Measurements from ENCODE around the gene GPRC6A.
"Not testable (repeated sequence)": the region's sequence is repeated elsewhere in the genome, so short reads cannot be mapped to it uniquely, and the experiment has no call there.

Gene GPRC6A, protein sequence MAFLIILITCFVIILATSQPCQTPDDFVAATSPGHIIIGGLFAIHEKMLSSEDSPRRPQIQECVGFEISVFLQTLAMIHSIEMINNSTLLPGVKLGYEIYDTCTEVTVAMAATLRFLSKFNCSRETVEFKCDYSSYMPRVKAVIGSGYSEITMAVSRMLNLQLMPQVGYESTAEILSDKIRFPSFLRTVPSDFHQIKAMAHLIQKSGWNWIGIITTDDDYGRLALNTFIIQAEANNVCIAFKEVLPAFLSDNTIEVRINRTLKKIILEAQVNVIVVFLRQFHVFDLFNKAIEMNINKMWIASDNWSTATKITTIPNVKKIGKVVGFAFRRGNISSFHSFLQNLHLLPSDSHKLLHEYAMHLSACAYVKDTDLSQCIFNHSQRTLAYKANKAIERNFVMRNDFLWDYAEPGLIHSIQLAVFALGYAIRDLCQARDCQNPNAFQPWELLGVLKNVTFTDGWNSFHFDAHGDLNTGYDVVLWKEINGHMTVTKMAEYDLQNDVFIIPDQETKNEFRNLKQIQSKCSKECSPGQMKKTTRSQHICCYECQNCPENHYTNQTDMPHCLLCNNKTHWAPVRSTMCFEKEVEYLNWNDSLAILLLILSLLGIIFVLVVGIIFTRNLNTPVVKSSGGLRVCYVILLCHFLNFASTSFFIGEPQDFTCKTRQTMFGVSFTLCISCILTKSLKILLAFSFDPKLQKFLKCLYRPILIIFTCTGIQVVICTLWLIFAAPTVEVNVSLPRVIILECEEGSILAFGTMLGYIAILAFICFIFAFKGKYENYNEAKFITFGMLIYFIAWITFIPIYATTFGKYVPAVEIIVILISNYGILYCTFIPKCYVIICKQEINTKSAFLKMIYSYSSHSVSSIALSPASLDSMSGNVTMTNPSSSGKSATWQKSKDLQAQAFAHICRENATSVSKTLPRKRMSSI

DNA sequence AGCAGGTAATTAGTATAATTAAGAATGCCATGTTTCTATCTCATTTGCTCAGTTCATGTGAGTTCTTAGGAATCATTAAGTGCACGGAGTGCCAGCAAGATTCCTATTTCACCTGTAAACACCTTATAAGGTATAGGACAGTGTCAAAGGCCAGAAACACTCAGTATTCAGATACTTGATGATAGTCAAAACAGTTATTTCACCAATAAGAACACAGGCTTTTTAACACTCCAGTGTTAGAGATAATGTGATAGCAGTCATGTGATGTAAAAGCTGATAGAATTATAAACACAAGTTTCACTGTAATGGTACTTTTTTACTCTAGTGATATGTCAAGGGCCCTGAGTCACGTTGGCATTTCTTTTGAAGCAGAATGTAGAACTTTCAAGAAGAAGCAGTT is at the start of gene GPRC6A:
Gene GPRC6A, minus strand, starts transcription at position 101 of the 400 bp plus-strand sequence. Its CDS starts 70 bp downstream, at position 31.
- no peak for DNase-seq

DNA sequence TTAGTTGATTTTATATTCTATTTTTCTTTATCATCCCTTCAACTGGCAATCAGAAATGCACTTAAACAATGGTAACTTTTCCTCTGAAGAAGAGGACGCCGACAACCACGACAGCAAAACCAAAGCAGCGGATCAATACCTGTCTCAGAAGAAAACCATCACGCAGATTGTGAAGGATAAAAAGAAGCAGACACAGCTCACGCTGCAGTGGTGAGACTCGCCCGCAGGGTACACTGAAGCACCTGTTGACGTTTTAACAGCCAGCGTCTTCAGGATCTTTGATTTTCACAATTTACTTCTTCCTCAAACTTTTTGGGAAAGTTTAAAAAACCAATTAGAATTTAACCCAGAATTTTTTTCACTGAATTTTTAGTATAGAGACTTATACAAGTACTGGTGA is 48.9 kb upstream of the GPRC6A start:
- no peak for DNase-seq

DNA sequence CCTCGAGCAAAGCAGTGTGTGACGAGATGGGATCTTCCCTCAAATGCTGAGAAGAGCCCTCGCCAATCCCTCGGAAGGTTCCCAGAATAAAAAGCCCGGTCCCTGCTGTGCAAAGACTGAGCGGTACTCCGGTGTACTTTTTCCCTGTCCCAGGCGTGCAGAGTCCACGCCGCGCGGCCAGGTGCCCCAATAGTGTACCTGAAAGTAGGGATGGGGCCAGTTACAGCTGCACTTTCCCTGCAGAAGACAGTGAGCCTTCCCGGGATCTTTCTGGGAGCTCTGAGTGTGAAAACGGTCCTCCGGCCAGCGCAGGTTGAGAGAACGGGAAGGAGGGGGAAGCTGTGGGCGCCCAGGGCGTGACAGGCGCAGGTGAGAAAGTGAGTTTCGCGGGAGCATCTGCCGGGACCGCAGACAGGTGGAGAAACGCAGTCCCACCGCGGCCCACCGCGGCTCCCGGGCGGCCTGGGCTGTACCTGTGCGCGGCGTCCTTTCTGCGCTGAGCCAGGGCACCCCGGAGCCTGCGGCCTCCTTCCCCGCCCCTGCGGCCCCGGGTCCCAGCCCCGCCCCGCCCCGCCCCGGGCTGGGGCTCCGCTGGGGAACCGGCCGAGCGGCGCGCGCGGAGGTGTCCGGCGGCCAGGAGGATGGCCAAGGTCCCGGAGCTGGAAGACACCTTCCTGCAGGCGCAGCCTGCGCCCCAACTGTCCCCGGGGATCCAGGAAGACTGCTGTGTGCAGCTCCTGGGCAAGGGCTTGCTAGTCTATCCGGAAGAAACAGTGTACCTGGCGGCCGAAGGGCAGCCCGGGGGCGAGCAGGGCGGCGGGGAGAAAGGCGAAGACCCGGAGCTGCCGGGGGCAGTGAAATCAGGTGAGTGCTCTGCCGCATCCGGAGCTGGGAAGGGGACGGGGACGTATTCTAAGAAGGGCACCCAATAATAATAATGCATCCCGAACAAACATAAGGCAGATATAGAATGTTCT is 48.0 kb upstream of the GPRC6A start, which contains the start of gene RFX6:
Gene RFX6, plus strand, starts transcription at position 608 of the 977 bp plus-strand sequence. Its CDS starts 34 bp downstream, at position 642.
- DNase-seq = no peak

DNA sequence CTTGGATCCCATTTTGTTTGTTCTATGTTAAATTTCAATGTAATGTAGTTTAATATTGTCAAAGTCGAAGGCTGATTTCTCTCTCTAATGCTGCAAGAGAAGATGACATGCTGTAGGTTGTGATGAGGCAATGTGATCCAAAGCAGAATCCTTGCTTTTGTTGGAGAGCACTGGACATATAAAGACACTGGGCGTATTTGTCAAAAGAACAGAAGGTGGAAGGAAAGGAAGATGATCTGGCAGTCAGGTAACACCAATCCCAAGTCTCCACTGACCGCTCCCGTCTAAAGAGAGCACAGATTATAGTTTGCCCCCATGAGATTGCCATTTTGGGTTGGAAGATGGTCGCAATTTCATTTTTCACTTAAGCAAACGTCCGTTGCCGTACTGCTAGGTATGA is 47.2 kb upstream of the GPRC6A start:
- DNase-seq = no peak

DNA sequence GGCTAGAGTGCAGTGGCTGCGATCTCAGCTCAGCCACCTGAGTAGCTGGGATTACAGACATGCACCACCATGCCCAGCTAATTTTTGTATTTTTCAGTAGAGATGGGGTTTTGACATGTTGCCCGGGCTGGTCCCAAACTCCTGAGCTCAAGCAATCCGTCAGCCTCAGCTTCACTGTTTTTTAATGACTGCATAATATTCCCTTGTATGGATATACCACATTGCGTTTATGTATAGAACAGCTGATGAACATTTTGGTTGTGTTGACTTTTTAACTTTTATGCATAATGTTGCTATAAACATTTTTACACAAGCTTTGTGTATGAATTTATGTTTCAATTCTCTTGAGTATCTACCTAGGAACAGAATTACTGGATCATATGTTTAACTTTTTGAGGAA is 43.9 kb upstream of the GPRC6A start:
- no peak for DNase-seq

DNA sequence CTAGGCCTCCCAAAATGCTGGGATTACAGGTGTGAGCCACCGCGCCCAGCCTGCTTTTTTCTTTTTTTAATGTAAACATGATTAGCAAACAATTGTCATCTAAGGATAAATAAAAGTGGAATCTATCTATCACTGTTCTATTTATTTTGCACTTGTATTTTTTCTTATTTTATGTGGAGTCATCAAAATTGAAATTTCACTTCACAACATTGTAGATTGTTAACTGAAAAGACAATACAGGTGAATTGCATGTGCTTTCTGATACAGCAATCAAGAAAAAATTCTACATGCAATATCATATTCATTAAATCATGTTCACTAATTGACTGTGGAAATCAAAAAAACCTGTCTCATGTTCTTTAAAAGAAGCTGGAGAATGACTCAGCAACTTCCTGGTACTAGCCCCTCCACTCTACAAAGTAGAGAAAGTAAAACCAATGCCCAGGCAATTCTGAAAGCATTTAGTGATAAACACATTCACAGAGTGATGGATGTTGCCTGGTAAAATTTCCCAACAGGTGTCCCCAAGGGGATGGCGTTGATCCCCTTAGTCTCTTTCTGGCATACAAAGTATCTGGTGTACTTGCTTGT is 37.5 kb upstream of the GPRC6A start:
- no peak for DNase-seq

DNA sequence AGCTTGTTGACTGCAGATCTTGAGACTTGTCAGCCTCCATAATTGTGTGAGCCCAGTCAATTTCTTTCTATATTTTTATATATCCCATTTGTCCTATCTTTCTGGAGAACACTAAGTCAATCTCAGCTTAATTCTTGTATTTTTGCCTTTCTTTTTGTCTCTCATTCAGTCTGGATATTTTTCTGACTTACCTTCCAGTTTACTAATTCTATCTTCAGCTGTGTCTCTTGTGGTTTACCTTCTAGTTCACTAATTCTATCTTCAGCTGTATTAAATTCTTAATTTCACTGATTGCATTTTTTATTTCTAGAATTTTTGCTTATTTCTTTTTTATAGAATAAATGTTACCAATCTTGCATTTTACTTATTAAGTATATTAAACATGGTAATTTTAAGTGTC is 30.4 kb upstream of the GPRC6A start:
- no peak for DNase-seq

DNA sequence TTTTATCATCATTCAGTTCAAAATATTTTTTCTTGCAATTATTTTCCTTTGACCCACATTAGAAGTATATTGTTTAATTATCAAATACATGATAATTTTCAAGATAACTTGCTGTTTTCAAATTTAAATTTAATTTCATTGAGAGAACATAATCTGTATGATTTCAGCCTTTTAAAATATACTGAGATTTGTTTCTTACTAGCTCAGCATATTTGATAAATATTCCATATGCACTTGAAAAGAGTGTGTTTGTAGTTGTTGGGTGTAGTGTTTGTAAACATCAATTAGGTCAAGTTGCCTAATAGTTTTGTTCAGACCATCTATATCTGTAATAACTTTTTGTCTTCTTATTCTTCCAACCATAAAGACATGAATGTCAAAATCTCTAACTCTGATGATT is 29.2 kb upstream of the GPRC6A start:
- no peak for DNase-seq

DNA sequence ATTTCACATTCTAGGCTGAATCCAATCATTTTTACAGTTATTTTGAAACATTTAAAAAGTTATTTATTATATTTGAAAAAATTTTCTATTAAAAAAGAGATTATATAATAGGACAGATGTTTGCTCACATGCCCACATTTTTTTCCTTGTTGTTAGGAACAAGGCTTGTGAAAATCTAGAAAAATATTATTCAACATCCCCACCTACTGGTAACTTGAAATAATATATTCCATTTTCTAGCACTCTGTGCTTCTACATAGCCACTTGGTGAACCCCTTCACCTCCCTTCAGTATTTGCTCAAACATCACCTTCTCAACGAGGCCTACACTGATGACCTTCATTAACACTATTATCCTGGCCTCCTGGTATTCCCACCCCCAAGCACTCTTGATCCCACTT is 18.3 kb upstream of the GPRC6A start:
- DNase-seq = no peak

DNA sequence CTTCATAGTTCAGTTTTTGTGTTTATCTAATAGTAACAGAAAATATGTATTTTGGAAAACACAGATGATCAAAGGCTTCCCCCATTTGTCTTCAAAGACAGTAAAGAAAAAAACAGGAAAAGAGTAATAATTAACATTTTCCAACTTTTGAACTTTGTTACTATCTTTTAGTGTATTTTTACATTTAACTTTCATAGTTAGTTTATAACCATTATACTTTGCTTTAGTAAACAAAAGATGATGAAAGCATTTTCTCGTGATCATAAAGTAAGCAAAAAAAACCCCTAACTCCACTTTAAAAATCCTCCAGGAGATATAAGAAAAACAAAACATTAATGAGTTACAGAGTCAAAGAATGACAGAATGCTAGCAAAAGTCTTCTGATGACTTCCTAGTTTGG is 13.6 kb upstream of the GPRC6A start:
- no peak for DNase-seq

DNA sequence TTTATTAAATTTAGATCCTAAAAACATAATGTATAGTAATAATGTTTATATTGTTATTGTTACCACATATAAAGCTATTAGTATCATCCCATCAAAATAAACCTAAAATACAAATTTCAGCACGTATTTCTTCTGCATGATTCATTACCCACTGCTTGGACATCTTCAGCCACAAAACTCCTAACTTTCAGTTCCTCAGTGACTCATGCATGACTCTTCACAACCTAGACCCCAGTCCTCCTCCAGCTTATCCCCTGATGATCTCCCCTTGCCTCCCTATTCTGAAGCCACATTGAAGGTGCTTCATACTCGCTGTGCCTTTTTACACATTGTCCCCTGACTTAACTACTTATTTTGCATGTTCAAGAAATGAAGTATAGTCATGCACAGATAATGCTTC is 11.2 kb upstream of the GPRC6A start:
- no peak for DNase-seq

DNA sequence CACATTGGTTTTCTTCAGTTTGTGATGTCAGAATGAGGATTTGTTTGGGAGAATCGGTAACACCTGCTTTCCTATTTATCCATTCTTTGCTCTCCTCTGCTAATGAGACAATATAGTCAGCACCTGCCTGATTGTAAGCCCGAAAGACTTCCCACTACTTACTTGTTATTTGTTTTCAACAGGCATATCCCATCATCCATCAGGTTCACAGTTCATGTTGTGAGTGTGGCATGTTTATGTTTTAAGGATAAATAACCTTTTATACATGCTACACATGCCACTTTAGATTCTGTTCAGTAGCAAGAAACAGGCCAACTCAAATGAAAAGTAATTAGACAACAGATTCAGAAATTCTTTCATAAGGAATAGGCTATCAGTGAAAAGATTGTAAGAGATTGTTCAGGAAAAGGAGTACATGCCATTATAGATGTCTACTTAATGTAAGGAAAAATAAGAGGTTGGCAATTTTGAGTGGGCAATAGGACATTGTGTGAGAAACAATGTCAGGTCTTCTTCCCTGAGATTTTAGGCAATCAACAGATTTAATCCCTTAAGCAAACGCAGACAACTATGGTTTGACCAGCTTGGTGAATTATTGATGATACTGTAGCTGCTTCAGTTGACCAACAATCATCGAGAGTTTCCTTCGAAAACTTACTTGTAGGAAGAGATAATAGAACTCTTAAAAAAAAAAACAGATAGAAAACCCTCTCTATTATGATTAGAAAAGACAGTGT is 7.9 kb upstream of the GPRC6A start:
- no peak for DNase-seq

DNA sequence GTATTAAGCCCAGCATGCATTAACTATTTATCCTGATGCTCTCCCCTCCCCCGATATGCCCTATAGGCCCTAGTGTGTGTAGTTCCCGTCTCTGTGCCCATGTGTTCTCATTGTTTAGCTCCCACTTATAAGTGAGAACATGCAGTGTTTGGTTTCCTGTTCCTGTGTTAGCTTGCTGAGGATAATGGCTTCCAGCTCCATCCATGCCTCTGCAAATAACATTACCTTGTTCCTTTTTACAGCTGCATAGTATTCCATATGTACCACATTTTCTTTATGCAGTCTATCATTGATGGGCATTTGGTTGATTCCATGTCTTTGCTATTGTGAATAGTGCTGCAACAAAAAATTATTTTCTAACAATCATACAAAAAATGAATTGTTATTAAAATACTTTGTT is 5.6 kb upstream of the GPRC6A start:
- DNase-seq = not testable (repeated sequence)

DNA sequence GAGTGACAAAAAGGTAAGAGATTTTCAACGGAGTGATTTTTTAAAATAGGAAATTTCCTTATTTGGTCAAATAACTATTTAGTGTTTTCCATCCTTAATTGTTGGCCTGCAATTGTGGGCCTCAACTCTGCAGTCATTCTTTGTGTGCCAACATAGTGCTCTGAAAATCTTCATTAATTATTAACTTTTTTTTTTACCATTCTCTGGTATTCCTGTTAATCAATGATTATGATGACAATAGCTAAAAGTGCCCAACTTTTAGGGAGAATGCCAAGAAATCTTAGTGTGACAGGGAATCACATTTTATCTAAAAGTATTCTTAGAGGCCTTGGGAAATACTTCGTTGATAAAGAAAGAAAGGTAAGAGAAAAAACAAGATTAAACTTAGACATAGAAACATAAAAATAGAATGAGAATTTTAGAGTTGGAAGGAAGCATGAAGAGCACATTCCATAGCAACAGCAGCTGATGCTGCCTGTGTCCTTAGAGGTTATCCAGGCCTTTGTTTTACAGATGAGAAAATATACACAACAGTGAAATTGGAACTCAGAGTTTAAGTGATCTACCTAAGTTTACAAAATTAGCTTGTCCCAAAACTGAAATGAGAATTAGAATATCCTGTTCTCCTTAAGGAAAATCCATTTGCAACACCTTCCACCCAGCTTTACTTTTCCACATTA is 1.2 kb downstream of the GPRC6A start:
- DNase-seq = no peak

DNA sequence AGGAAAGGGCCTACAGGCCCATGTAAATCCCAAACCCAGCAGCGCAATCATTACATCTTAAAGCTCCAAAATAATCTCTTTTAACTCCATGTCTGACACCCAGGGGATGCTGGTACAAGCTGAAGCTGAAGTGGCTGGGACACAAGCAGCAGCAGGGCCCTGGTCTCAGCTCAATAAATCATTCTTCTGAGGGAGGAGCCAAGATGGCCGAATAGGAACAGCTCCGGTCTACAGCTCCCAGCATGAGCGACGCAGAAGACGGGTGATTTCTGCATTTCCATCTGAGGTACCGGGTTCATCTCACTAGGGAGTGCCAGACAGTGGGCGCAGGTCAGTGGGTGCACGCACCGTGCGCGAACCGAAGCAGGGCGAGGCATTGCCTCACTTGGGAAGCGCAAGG is 12.5 kb downstream of the GPRC6A start:
- not testable (repeated sequence) for DNase-seq

DNA sequence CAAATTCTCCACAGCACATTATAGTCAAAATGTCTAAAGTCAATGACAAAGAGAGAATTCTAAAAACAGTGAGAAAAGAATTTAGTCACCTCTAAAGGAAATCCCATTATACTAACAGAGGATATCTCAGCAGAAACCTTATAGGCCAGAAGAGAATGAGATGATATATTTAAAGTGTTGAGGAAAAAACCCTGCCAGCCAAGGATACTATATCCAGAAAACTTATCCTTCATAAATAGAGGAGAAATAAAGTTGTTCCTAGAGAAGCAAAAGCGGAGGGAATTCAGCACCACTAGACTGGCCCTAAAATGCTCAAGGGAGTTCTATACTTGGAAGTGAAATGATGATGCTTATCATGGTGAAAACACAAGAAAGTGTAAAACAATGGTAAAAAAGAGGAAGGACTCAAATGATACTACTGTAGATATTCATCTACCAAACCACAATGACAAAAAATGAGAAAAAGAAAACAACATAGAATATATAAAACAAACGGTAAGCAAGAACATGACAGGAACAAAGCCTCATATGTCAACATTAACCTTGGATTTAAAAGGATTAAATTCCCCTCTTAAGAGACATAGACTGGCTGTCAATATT is 16.7 kb downstream of the GPRC6A start:
- DNase-seq = no peak

DNA sequence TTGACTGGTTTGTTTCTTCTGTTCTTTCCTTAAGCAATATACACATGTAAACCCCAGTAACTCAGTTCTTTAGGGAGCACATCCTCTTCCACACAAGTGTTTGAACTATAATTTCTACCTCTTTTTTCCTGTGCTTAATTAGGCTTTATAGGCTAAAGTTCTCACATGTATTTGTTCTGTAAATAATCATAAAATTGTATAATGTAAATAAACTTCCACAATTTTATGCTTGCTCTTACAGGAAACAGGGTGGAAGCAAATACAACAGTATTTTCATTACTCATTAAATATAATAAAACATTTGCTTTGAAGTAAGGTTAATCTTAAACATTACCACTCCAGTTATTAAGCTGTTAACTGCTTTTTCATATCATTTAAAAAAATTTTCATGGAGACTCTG is 26.9 kb downstream of the GPRC6A start:
- no peak for DNase-seq

DNA sequence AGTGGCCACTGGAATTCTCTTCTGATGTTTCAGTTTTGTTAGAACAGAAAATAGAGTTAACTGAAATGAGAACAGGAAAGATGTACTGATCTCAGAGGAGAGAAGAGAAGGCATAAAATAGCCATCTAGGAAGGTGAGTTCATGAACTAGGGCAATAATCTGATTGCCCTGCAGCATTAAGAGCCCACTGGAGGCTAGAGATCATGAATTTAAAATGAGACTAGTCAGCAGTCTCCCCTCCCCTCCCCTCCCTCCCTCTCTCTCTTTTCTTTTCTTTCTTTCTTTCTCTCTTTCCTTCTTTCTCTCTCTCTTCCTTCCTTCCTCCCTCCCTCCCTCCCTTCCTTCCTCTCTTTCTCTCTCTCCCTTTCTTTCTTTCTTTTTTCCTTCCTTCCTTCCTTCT is 28.9 kb downstream of the GPRC6A start:
- DNase-seq = no peak

DNA sequence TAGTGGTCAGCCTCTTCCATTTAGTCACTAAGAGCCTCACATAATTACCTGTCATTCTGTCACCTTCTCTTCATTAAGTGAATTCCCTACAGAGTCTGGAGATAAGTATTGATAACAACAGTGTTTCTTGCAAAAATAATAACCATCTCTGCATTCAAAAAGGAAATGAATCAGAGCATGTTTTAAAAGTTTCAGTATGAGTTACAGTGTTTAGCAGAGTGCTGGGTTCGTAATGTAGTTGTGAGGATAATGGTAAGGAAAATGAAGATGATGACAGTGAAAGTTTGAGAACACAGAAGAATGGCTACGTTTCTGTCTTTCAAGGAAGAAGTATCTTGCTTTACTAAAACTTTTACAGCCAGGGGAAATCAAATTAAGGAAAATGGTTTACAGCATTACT is 31.3 kb downstream of the GPRC6A start:
- no peak for DNase-seq

DNA sequence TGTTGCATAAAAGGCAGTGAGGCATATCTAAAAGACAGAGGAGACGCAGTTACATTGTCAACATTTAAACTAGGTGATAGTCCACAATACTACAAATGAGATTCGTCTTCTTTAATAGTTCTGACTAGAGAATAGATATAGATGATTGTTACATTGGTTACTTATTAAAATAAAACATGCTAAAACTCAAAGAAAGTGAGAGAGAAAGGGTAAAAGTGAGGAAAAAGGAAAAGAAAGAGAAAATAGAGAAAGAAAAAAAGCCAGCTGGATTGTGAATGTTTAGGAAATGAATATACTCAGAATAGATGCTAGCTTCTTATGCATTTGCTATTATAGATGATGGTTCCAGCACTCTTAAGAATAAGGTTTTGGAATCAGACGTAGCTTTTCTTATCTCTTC is 35.7 kb downstream of the GPRC6A start:
- DNase-seq = no peak
